LNCaP clone FGC (cell line): ENCODE results near the gene KRT8.
A peak's percentile ranks its signal among the peaks of the same experiment; 100 is the strongest.

Experiments
- DNase-seq: peaks from one replicate; pipeline ENCODE4 v3.0.0-alpha.2; 2011; ENCODE audit warnings: low read depth
- H3K4me3 ChIP-seq: 2 replicates; pipeline ENCODE4 v1.5.1; 2011; ENCODE audit warnings: mild to moderate bottlenecking, low read depth, low read length, control low read depth
- CTCF ChIP-seq: IDR thresholded peaks from 2 replicates; pipeline ENCODE4 v1.5.1; 2012; ENCODE audit warnings: mild to moderate bottlenecking; ENCODE audit not compliant: control insufficient read depth, insufficient read depth; ENCODE audit errors: extremely low read depth

Gene KRT8

GRCh38 chr12:52904509-52905300 lies at the start of gene KRT8:
Gene KRT8 (minus strand): TSS chr12:52905076. CDS start chr12:52904981, 95 bp downstream.
- TF ChIP-seq CTCF = peak; percentile 72
- peak within 1 kb of the TSS; percentile 67 for H3K4me3 ChIP-seq
- DNase-seq = peak; percentile 84

DNA sequence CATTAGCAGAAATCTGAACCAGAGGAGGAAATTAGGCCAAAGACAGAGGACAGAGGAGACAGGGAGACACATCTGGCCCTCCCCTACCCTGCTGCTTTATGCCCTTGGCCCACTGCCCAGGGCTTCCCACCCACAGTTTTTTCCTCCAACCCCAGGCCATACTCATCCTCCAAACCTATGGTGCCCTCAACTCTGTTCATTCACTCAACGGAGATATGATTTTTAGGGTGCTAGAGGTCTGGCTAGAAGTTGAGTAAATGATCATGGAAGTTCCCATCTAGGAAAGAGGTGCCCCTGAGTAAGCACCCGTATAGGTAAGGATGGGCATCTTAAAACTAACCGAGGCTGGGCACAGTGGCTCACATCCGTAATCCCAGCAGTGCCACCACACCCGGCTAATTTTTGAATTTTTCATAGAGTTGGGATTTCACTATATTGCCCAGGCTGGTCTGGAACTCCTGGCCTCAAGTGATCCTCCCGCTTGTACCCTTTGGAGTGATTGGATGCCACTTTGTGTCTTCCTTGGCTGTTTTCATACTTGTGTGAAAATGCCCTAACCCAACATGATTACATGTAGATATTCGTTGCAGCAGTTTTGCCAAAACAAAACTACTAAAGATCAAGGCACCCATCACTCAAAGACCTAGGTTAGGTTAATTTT lies 48.4 kb upstream of the KRT8 start:
- no peak for DNase-seq
- H3K4me3 ChIP-seq = no peak overlapping the region
- TF ChIP-seq CTCF = no peak

GRCh38 chr12:52952076-52952801 lies 47.4 kb upstream of the KRT8 start:
- TF ChIP-seq CTCF = peak; percentile 22; the same call in 1 of the 2 replicates
- no peak overlapping the region for H3K4me3 ChIP-seq
- DNase-seq = no peak

GRCh38 chr12:52951640-52952039 lies 46.8 kb upstream of the KRT8 start:
- TF ChIP-seq CTCF = no peak
- DNase-seq = no peak
- H3K4me3 ChIP-seq = no peak overlapping the region

DNA sequence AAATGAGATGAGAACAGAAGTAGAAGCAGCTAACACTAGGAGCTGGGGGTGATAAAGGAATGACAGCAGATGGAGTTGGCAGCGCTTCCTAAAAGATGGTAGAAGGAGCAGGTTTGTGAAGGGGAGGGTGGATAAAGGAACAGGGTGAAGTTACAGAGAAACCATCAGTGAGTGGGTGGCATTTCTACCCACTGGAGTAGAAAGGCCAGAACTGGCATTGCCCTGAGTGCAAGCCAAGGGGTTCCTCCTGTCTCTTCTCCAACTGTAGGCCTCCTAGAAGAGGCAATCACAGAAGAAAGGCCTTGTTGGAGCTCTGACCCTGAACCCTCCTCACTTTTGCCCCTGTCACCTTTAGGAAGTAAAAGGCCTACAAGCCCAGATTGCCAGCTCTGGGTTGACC lies 46.2 kb upstream of the KRT8 start:
- DNase-seq = no peak
- TF ChIP-seq CTCF = no peak
- 0 out of 2 replicates have a peak overlapping the region, but pooled peaks have one; percentile 87 for H3K4me3 ChIP-seq

DNA sequence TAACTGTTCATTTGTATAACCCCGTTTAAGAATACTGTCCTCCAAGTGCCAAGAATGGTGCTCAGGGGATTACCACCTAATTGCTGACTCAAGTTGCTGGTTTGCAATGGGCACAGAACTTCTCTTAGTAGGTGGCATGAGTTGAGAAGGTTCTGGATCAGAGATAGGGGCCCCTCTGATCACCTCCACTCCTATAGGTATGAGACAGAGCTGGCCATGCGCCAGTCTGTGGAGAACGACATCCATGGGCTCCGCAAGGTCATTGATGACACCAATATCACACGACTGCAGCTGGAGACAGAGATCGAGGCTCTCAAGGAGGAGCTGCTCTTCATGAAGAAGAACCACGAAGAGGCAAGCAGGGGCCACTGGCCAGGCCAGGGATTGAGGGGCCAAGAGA lies 45.7 kb upstream of the KRT8 start:
- no peak for DNase-seq
- TF ChIP-seq CTCF = no peak
- peak overlapping the region; percentile 87 for H3K4me3 ChIP-seq
